HG03159 (cell line): ENCODE data around the gene SNURF.
"Not testable (repeated sequence)": the region's sequence is repeated elsewhere in the genome, so short reads cannot be mapped to it uniquely, and the experiment has no call there.

Experiments used
- ATAC-seq: cut with Tn5 transposase; IDR thresholded peaks from one replicate; pipeline ENCODE4 v1.9.1; 2021; ENCODE audit warnings: mild to moderate bottlenecking, moderate library complexity; ENCODE audit not compliant: unreplicated experiment

Gene SNURF

GRCh38 chr15:24954783-24955530 is at the start of gene SNURF, which contains the start of gene SNRPN:
Gene SNURF (plus strand): TSS chr15:24954987. CDS start chr15:24955049, 62 bp downstream.
Gene SNRPN (plus strand): TSS chr15:24954987. CDS start chr15:24974454, 19,467 bp downstream.
- peak; percentile 55 for ATAC-seq

GRCh38 chr15:24916305-24917009 is 38.3 kb upstream of the SNURF start:
- no peak for ATAC-seq

GRCh38 chr15:24917431-24917830 is 37.4 kb upstream of the SNURF start:
- no peak for ATAC-seq

GRCh38 chr15:24919446-24919845 is 35.3 kb upstream of the SNURF start:
- ATAC-seq = no peak

GRCh38 chr15:24922781-24923180 is 32.0 kb upstream of the SNURF start:
- not testable (repeated sequence) for ATAC-seq

GRCh38 chr15:24924153-24924552 is 30.6 kb upstream of the SNURF start:
- ATAC-seq = no peak

- ATAC-seq = no peak
Measured at GRCh38 chr15:24924621-24925020, 30.2 kb upstream of the SNURF start.

GRCh38 chr15:24931874-24932732 is 22.7 kb upstream of the SNURF start:
- ATAC-seq = not testable (repeated sequence)

GRCh38 chr15:24933716-24934115 is 21.1 kb upstream of the SNURF start:
- no peak for ATAC-seq

- ATAC-seq = not testable (repeated sequence)
Measured at GRCh38 chr15:24938224-24938623, 16.6 kb upstream of the SNURF start.

GRCh38 chr15:24940236-24940635 is 14.6 kb upstream of the SNURF start:
- ATAC-seq = no peak

GRCh38 chr15:24943361-24943760 is 11.4 kb upstream of the SNURF start:
- ATAC-seq = no peak

- ATAC-seq = no peak
Measured at GRCh38 chr15:24944954-24945353, 9.8 kb upstream of the SNURF start.

GRCh38 chr15:24945711-24946110 is 9.1 kb upstream of the SNURF start:
- ATAC-seq = no peak

GRCh38 chr15:24948495-24948894 is 6.3 kb upstream of the SNURF start:
- ATAC-seq = no peak

GRCh38 chr15:24955531-24955921 is 739 bp downstream of the SNURF start:
- no peak for ATAC-seq

- peak; percentile 72 for ATAC-seq
Measured at GRCh38 chr15:24956111-24956838, 1.5 kb downstream of the SNURF start.

- ATAC-seq = no peak
Measured at GRCh38 chr15:24957691-24958090, 2.9 kb downstream of the SNURF start.

GRCh38 chr15:24961967-24962366 is 7.2 kb downstream of the SNURF start:
- no peak for ATAC-seq

GRCh38 chr15:24962880-24963279 is 8.1 kb downstream of the SNURF start:
- no peak for ATAC-seq
